GM12801 (cell line): ENCODE measurements around the gene DLX5.

Experiments used
- CTCF ChIP-seq: IDR thresholded peaks from one replicate; pipeline ENCODE4 v1.5.1; 2011; ENCODE audit warnings: control low read depth; ENCODE audit not compliant: insufficient read length; ENCODE audit errors: extremely low read depth

DLX5 gene

GRCh38 chr7:97024209-97025129 is at the start of gene DLX5:
Gene DLX5 (minus strand): TSS chr7:97024831. CDS start chr7:97024623, 208 bp downstream.
- TF ChIP-seq CTCF = no peak

GRCh38 chr7:97064972-97065587 is 40.4 kb upstream of the DLX5 start:
- no peak for TF ChIP-seq CTCF

GRCh38 chr7:97064020-97064419 is 39.4 kb upstream of the DLX5 start:
- no peak for TF ChIP-seq CTCF

- TF ChIP-seq CTCF = no peak
Observed at GRCh38 chr7:97043281-97043680, 18.6 kb upstream of the DLX5 start.

GRCh38 chr7:97039374-97040065 is 14.9 kb upstream of the DLX5 start:
- TF ChIP-seq CTCF = no peak

- TF ChIP-seq CTCF = no peak
Observed at GRCh38 chr7:97027427-97028234, 3.0 kb upstream of the DLX5 start.
